Brain microvascular endothelial cell (primary cell): Measurements from ENCODE around the gene SEMA3E.

Source experiments
- DNase-seq: peaks from one replicate; pipeline ENCODE4 v3.0.0-alpha.2; 2020
- H3K27ac ChIP-seq: fragments of 250-450 bp; sonication (Bioruptor Pico); 2 replicates; pipeline ENCODE4 v1.5.1; 2020; ENCODE audit warnings: mild to moderate bottlenecking, moderate library complexity
- H3K27me3 ChIP-seq: fragments of 250-450 bp; sonication (Bioruptor Pico); replicated peaks from 2 replicates; pipeline ENCODE4 v1.5.1; 2020; ENCODE audit warnings: mild to moderate bottlenecking
- H3K36me3 ChIP-seq: fragments of 250-450 bp; sonication (Bioruptor Pico); replicated peaks from 2 replicates; pipeline ENCODE4 v1.5.1; 2020; ENCODE audit warnings: mild to moderate bottlenecking
- H3K4me3 ChIP-seq: 2 replicates; pipeline ENCODE4 v1.5.1; 2011; ENCODE audit warnings: low read depth, mild to moderate bottlenecking, control low read depth, low read length, moderate library complexity
- CTCF ChIP-seq: IDR thresholded peaks from 2 replicates; pipeline ENCODE4 v1.5.1; 2011; ENCODE audit warnings: low read depth, mild to moderate bottlenecking, moderate library complexity, low read length, control low read depth, inconsistent platforms; ENCODE audit errors: missing control alignments
- in situ Hi-C: cut with HindIII; loops from 2 replicates; pipeline ENCODE4 v1.10.0; 2017; ENCODE audit warnings: low sequenced_read_pairs, low pct_ligation_motif_present

Gene SEMA3E

GRCh38 chr7:83413831-83414230, 235.1 kb downstream of the SEMA3E start:
- peak; percentile 40 for DNase-seq
- H3K4me3 ChIP-seq, result no peak overlapping the region
- no peak overlapping the region for H3K27ac ChIP-seq
- in situ Hi-C loops, result no loop called here
- no peaks in the 10 kb centered on the region for H3K36me3 ChIP-seq
- H3K27me3 ChIP-seq, result no peaks in the 10 kb centered on the region
- no peak for TF ChIP-seq CTCF

DNA sequence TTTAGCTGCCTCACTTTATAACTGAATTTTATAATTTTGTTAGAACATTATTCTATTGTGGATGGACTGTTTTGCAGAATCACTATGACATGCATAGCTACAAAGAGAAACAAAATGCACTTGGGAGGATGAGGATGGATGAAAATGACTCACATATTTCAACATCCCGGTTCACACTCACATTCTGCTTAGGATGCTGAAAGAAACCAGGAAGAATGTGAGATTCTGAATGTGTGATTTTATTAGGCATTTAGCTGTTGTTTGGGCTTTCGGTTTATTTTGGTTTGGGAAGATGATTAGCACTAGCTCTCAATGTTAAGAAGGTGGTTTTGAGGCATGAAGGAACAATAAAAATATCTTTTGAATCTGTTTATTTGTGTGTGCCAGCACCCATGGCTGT, 235.5 kb downstream of the SEMA3E start:
- DNase-seq, result no peak
- TF ChIP-seq CTCF, result no peak
- no peak overlapping the region for H3K4me3 ChIP-seq
- in situ Hi-C loops, result no loop called here
- no peaks in the 10 kb centered on the region for H3K36me3 ChIP-seq
- no peaks in the 10 kb centered on the region for H3K27me3 ChIP-seq
- no peak overlapping the region for H3K27ac ChIP-seq

- H3K27ac ChIP-seq, result no peak overlapping the region
- no peaks in the 10 kb centered on the region for H3K36me3 ChIP-seq
- H3K4me3 ChIP-seq, result no peak overlapping the region
- in situ Hi-C loops, result no loop called here
- H3K27me3 ChIP-seq, result no peaks in the 10 kb centered on the region
- peak; percentile 50 for TF ChIP-seq CTCF
- DNase-seq, result peak; percentile 16
Measured at GRCh38 chr7:83410989-83411591, 237.8 kb downstream of the SEMA3E start.

- Histone ChIP-seq H3K27me3 (no peaks in the 10 kb centered on the region), H3K27ac (no peak overlapping the region), H3K36me3 (no peaks in the 10 kb centered on the region), H3K4me3 (no peak overlapping the region)
- DNase-seq, result no peak
- TF ChIP-seq CTCF, result no peak
- in situ Hi-C loops, result no loop called here
Measured at GRCh38 chr7:83394776-83395175, 254.2 kb downstream of the SEMA3E start.

- in situ Hi-C loops, result no loop called here
- H3K27ac ChIP-seq, result no peak overlapping the region
- H3K27me3 ChIP-seq, result no peaks in the 10 kb centered on the region
- no peak for DNase-seq
- TF ChIP-seq CTCF, result no peak
- H3K4me3 ChIP-seq, result no peak overlapping the region
- no peaks in the 10 kb centered on the region for H3K36me3 ChIP-seq
Measured at GRCh38 chr7:83388436-83388835, 260.5 kb downstream of the SEMA3E start.

- H3K27me3 ChIP-seq, result no peaks in the 10 kb centered on the region
- DNase-seq, result no peak
- peak; percentile 3 for TF ChIP-seq CTCF
- H3K27ac ChIP-seq, result no peak overlapping the region
- no peak overlapping the region for H3K4me3 ChIP-seq
- H3K36me3 ChIP-seq, result no peaks in the 10 kb centered on the region
- in situ Hi-C loops, result no loop called here
Measured at GRCh38 chr7:83366629-83367028, 282.3 kb downstream of the SEMA3E start.
